Activated naive CD8-positive, alpha-beta T cell treated with anti-CD3 and anti-CD28 coated beads, Interleukin-2, amount 50 U/mL, for 24 hours (primary cell): Measurements from ENCODE around the gene PI3.

Source experiments
- ATAC-seq: fragments of 150-1000 bp; cut with Tn5 transposase; one replicate; pipeline ENCODE4 v1.10.0; 2021
- DNase-seq: peaks from one replicate; pipeline ENCODE4 v3.0.0; 2021
- H3K27ac Mint-ChIP-seq: one replicate; pipeline ENCODE4 v1.8.0; 2021; ENCODE audit warnings: mild to moderate bottlenecking, mixed read lengths
- H3K27me3 Mint-ChIP-seq: one replicate; pipeline ENCODE4 v1.8.0; 2021; ENCODE audit warnings: mixed read lengths
- H3K36me3 Mint-ChIP-seq: one replicate; pipeline ENCODE4 v1.8.0; 2021; ENCODE audit warnings: low read depth, mixed read lengths
- H3K4me1 Mint-ChIP-seq: one replicate; pipeline ENCODE4 v1.8.0; 2021; ENCODE audit warnings: mixed read lengths
- H3K4me3 Mint-ChIP-seq: one replicate; pipeline ENCODE4 v1.8.0; 2021; ENCODE audit warnings: mild to moderate bottlenecking, moderate library complexity, mixed read lengths
- H3K9me3 Mint-ChIP-seq: one replicate; pipeline ENCODE4 v1.8.0; 2021; ENCODE audit warnings: mixed read lengths

The PI3 gene

GRCh38 chr20:45211569-45212474 is 37.1 kb downstream of the PI3 start:
- DNase-seq (no peak), ATAC-seq (no peak)
- H3K27me3 Mint-ChIP-seq, result peaks cover 24% of the 10 kb centered on the region
- H3K4me3 Mint-ChIP-seq, result no peak overlapping the region
- H3K27ac Mint-ChIP-seq, result no peak overlapping the region
- H3K36me3 Mint-ChIP-seq, result no peaks in the 10 kb centered on the region
- no peaks in the 10 kb centered on the region for H3K4me1 Mint-ChIP-seq
- no peaks in the 10 kb centered on the region for H3K9me3 Mint-ChIP-seq

GRCh38 chr20:45212836-45213235 is 38.1 kb downstream of the PI3 start:
- Mint-ChIP-seq H3K4me3 (no peak overlapping the region), H3K27me3 (peaks cover 18% of the 10 kb centered on the region), H3K9me3 (no peaks in the 10 kb centered on the region), H3K36me3 (no peaks in the 10 kb centered on the region), H3K27ac (no peak overlapping the region), H3K4me1 (no peaks in the 10 kb centered on the region)
- no peak for ATAC-seq
- no peak for DNase-seq

DNA sequence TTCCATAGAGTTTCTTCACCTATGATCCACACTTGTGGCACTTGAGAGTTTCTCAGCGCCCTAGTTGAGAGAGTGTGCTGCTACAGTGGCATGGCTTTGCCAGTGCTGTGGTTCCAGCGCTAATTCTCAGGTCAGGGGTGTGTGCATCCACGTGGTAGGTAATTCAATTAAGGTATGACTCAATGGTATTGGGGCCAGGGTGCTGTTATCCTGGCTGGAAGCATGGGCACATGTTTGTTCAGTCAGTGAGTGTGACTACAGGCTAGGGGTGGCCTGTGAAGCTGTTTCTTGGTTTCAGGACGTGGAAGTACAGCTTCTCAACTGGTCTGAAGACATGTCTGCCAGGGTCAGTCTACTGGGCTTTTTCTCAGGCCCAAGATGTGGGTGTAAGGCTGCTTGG is 43.4 kb downstream of the PI3 start:
- Mint-ChIP-seq H3K9me3 (no peaks in the 10 kb centered on the region), H3K27me3 (peaks cover 25% of the 10 kb centered on the region), H3K27ac (no peak overlapping the region), H3K4me3 (no peak overlapping the region), H3K4me1 (no peaks in the 10 kb centered on the region), H3K36me3 (no peaks in the 10 kb centered on the region)
- ATAC-seq, result no peak
- DNase-seq, result no peak

DNA sequence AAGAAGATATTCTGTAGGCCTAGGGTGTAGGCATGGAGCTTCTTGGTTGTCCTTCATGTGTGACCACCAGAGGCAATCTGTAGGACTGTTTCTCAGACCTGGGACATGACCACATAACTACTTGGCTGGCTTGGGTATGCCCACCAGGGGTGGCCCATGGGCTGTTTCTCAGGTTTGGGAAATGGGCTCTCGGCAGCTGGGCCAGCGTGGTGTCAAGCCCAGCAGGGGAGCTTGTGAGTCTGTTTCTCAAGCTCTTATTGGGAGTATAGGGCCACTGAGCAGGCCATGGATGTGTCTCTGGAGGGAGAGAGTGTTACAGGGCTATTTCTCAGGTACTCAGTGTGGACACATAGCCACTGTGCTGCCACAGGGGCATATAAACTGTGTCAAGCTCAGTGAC is 43.9 kb downstream of the PI3 start:
- no peak for DNase-seq
- Mint-ChIP-seq H3K4me1 (no peaks in the 10 kb centered on the region), H3K36me3 (no peaks in the 10 kb centered on the region), H3K27me3 (peaks cover 25% of the 10 kb centered on the region), H3K4me3 (no peak overlapping the region), H3K27ac (no peak overlapping the region), H3K9me3 (no peaks in the 10 kb centered on the region)
- no peak for ATAC-seq

DNA sequence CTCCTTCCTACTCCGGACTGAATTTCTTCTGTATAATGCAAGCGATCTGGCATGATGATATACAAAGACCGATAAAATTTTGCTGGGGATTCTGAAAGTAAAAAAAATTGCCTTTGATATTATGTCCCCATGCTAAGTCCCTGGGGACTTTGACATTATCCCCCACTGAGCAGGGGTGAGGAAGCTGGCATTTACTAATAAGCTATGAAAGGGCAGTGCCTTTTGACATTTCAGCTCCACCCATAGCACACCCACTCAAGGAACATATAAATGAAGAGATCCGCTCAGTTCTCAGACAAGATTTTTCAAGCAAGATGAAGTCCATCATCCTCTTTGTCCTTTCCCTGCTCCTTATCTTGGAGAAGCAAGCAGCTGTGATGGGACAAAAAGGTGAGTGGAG is 46.4 kb downstream of the PI3 start, which contains the start of gene SEMG2:
TSS of gene SEMG2 (plus strand) at position 298 of the 400 bp plus-strand sequence. CDS start at position 315, 17 bp downstream.
- Mint-ChIP-seq H3K9me3 (no peaks in the 10 kb centered on the region), H3K27me3 (peaks cover 30% of the 10 kb centered on the region), H3K36me3 (no peaks in the 10 kb centered on the region), H3K4me1 (no peaks in the 10 kb centered on the region), H3K27ac (no peak within 1 kb of the TSS), H3K4me3 (no peak within 1 kb of the TSS)
- ATAC-seq (no peak), DNase-seq (no peak)

DNA sequence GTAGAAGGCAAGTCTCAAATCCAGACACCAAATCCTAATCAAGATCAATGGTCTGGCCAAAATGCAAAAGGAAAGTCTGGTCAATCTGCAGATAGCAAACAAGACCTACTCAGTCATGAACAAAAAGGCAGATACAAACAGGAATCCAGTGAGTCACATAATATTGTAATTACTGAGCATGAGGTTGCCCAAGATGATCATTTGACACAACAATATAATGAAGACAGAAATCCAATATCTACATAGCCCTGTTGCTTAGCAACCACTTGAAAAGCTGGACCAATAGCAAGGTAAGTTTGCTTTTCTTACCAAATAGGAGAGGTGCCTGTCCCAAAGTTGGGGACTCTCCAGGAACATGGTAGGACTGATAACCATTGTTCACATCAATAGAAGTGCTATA is 48.4 kb downstream of the PI3 start:
- H3K4me1 Mint-ChIP-seq, result no peaks in the 10 kb centered on the region
- H3K27me3 Mint-ChIP-seq, result peaks cover 30% of the 10 kb centered on the region
- H3K36me3 Mint-ChIP-seq, result no peaks in the 10 kb centered on the region
- H3K9me3 Mint-ChIP-seq, result no peaks in the 10 kb centered on the region
- ATAC-seq (no peak), DNase-seq (no peak)
- H3K27ac Mint-ChIP-seq, result no peak overlapping the region
- H3K4me3 Mint-ChIP-seq, result no peak overlapping the region
